ENCODE data around the gene C4A. TPM values are rescaled to one million over a fixed set of nuclear protein-coding genes. Genes with fewer than 3 reads are reported as not detected.
"Not testable (repeated sequence)": the region's sequence is repeated elsewhere in the genome, so short reads cannot be mapped to it uniquely, and the experiment has no call there.

Gene C4A
- total RNA-seq, 1 experiment from 2014 or later: 13.1 TPM

DNA sequence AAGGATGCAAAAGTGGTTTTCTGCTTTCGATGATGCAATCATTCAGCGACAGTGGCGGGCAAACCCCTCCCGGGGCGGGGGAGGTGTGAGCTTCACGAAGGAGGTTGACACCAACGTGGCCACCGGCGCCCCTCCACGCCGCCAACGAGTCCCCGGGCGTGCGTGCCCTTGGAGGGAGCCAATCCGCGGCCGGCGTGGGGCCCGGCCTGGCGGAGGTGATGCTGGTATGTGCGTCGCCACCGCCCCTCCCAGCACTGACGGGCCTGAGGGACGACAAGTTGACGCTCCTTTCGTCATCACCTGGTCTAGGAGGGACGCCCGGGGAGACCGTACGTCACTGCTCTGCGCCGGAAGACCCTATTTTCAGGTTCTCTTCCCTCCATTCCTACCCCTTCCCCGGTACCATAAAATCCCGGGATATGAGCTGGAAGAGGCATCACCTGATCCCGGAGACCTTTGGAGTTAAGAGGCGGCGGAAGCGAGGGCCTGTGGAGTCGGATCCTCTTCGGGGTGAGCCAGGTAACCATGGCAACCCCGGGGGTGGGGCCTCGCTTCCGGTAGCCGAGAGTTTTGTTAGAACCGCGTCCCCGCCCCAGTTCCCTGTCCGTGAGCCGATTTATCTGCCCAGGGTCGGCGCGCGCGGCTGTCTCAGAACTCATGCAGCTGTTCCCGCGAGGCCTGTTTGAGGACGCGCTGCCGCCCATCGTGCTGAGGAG lies 9.7 kb upstream of the C4A start, which contains the start of gene DXO:
TSS of gene DXO (minus strand) at position 146 of the 716 bp plus-strand sequence. CDS start 463 bp downstream, outside the sequence.
- Mint-ChIP-seq H3K9me3 (ENCODE audit: low read depth, unreplicated experiment) (no peaks in the 10 kb centered on the region), H3K27ac (ENCODE audit: unreplicated experiment) (peak within 1 kb of the TSS; percentile 98), H3K4me1 (ENCODE audit: low read depth, unreplicated experiment) (peaks cover 27% of the 10 kb centered on the region), H3K27me3 (ENCODE audit: unreplicated experiment) (no peaks in the 10 kb centered on the region), H3K4me3 (ENCODE audit: low read depth, unreplicated experiment) (peak within 1 kb of the TSS; percentile 86), H3K36me3 (ENCODE audit: insufficient read depth, unreplicated experiment) (peaks cover 79% of the 10 kb centered on the region)
- TF ChIP-seq CTCF (IDR thresholded peaks at IDR 0.05; ENCODE audit: unreplicated experiment): no peak
- CTCF ChIA-PET: interaction anchor here (0.6 to 1.8 kb wide), 7 partner anchors 20 to 1066 kb away, joined by 3 to 7 read pairs (median 4); partner anchors contain the start of genes CFB and ZBTB12
- intact Hi-C loops (cut with micrococcal nuclease; ENCODE audit: unreplicated experiment): no loop called here
- BruUV-seq (replicated peaks): no TSS peak
- DNase-seq: peak; percentile 99

GRCh38 chr6:31972709-31973350 lies 9.0 kb upstream of the C4A start:
- peaks cover 27% of the 10 kb centered on the region for H3K4me1 Mint-ChIP-seq (ENCODE audit: low read depth, unreplicated experiment)
- peak overlapping the region; percentile 86 for H3K4me3 Mint-ChIP-seq (ENCODE audit: low read depth, unreplicated experiment)
- TSS peak; percentile 67 for BruUV-seq (replicated peaks)
- H3K27me3 Mint-ChIP-seq (ENCODE audit: unreplicated experiment): no peaks in the 10 kb centered on the region
- H3K27ac Mint-ChIP-seq (ENCODE audit: unreplicated experiment): peak overlapping the region; percentile 98
- intact Hi-C loops (cut with micrococcal nuclease; ENCODE audit: unreplicated experiment): no loop called here
- CTCF ChIA-PET: interaction anchor here (0.6 to 1.8 kb wide), 3 partner anchors 70 to 1067 kb away, joined by 4 to 5 read pairs (median 4); partner anchors contain the start of gene ZBTB12
- no peak for DNase-seq
- no peak for TF ChIP-seq CTCF (IDR thresholded peaks at IDR 0.05; ENCODE audit: unreplicated experiment)
- peaks cover 72% of the 10 kb centered on the region for H3K36me3 Mint-ChIP-seq (ENCODE audit: insufficient read depth, unreplicated experiment)
- H3K9me3 Mint-ChIP-seq (ENCODE audit: low read depth, unreplicated experiment): no peaks in the 10 kb centered on the region

GRCh38 chr6:31976065-31976464 lies 5.8 kb upstream of the C4A start:
- CTCF ChIA-PET: interaction anchor here (0.7 kb wide), 1 partner anchor 17 kb away, joined by 14 read pairs; the partner anchor contains the start of gene SKIC2
- intact Hi-C loops (cut with micrococcal nuclease; ENCODE audit: unreplicated experiment): not testable (repeated sequence)

DNA sequence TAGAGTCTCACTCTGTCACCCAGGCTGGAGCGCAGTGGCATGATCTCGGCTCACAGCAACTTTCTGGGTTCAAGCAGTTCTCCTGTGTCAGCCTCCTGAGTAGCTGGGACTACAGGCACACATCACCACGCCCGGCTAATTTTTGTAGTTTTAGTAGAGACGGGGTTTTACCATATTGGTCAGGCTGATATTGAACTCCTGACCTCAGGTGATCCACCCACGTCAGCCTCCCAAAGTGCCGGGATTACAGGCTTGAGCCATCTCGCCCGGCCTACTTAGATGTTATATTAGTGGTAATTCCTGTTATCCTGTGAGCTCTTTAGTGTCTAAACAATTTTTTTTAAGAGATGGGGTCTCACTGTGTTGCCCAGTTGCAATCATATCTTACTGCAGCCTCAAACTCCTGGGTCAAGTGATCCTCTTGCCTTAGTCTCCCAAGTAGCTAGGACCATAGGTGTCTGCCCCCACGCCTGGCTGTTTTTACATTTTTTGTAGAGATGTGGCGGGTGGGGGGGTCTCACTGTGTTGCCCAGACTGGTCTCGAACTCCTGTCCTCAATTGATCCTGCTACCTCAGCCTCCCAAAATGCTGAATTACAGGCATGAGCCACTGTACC lies 3.9 kb upstream of the C4A start:
- Mint-ChIP-seq H3K9me3 (ENCODE audit: low read depth, unreplicated experiment) (no peaks in the 10 kb centered on the region), H3K4me1 (ENCODE audit: low read depth, unreplicated experiment) (peaks cover 11% of the 10 kb centered on the region), H3K4me3 (ENCODE audit: low read depth, unreplicated experiment) (no peak overlapping the region), H3K36me3 (ENCODE audit: insufficient read depth, unreplicated experiment) (peaks cover 34% of the 10 kb centered on the region), H3K27ac (ENCODE audit: unreplicated experiment) (no peak overlapping the region), H3K27me3 (ENCODE audit: unreplicated experiment) (no peaks in the 10 kb centered on the region)
- BruUV-seq (replicated peaks): no TSS peak
- no peak for TF ChIP-seq CTCF (IDR thresholded peaks at IDR 0.05; ENCODE audit: unreplicated experiment)
- no peak for DNase-seq
- CTCF ChIA-PET: no interaction called here
- intact Hi-C loops (cut with micrococcal nuclease; ENCODE audit: unreplicated experiment): no loop called here

More at GRCh38 chr6:31976065-31976464, 5.8 kb upstream of the C4A start:
- H3K27ac Mint-ChIP-seq (ENCODE audit: unreplicated experiment); H3K9me3 Mint-ChIP-seq (ENCODE audit: low read depth, unreplicated experiment); H3K27me3 Mint-ChIP-seq (ENCODE audit: unreplicated experiment); DNase-seq; BruUV-seq (replicated peaks); H3K4me3 Mint-ChIP-seq (ENCODE audit: low read depth, unreplicated experiment): not testable (repeated sequence)
- Mint-ChIP-seq H3K4me1 (ENCODE audit: low read depth, unreplicated experiment) (peaks cover 16% of the 10 kb centered on the region), H3K36me3 (ENCODE audit: insufficient read depth, unreplicated experiment) (peaks cover 52% of the 10 kb centered on the region)

Measured in Calu3 (cell line).